ENCODE results near the gene INTS11.

Gene INTS11

GRCh38 chr1:1278620-1279019 is 45.8 kb downstream of the INTS11 start:
- Histone ChIP-seq H3K27me3 (ENCODE audit: insufficient read depth, low read length) (no peaks in the 10 kb centered on the region), H3K27ac (ENCODE audit: low read depth, low read length) (no peak overlapping the region), H3K4me3 (ENCODE audit: low read depth, low read length) (no peak overlapping the region), H3K79me2 (ENCODE audit: control insufficient read depth, insufficient read depth, low read length, unreplicated experiment) (peaks cover under 1% of the 10 kb centered on the region), H3K36me3 (ENCODE audit: insufficient read depth, low read length) (no peaks in the 10 kb centered on the region), H3K4me1 (ENCODE audit: control insufficient read depth, insufficient read depth, low read length, unreplicated experiment) (peaks cover 3% of the 10 kb centered on the region), H2AFZ (ENCODE audit: low read length, unreplicated experiment) (no peak overlapping the region)

- Histone ChIP-seq H3K27me3 (ENCODE audit: insufficient read depth, low read length) (no peaks in the 10 kb centered on the region), H3K4me1 (ENCODE audit: control insufficient read depth, insufficient read depth, low read length, unreplicated experiment) (peaks cover 16% of the 10 kb centered on the region), H3K27ac (ENCODE audit: low read depth, low read length) (no peak overlapping the region), H3K36me3 (ENCODE audit: insufficient read depth, low read length) (no peaks in the 10 kb centered on the region), H2AFZ (ENCODE audit: low read length, unreplicated experiment) (no peak overlapping the region), H3K79me2 (ENCODE audit: control insufficient read depth, insufficient read depth, low read length, unreplicated experiment) (peaks cover 27% of the 10 kb centered on the region), H3K4me3 (ENCODE audit: low read depth, low read length) (no peak overlapping the region)
These were observed 48.6 kb downstream of the INTS11 start for GRCh38 chr1:1275836-1276235.

- no peaks in the 10 kb centered on the region for H3K27me3 ChIP-seq (ENCODE audit: insufficient read depth, low read length)
- peaks cover 25% of the 10 kb centered on the region for H3K4me1 ChIP-seq (ENCODE audit: control insufficient read depth, insufficient read depth, low read length, unreplicated experiment)
- no peaks in the 10 kb centered on the region for H3K36me3 ChIP-seq (ENCODE audit: insufficient read depth, low read length)
- H3K79me2 ChIP-seq (ENCODE audit: control insufficient read depth, insufficient read depth, low read length, unreplicated experiment): peaks cover 36% of the 10 kb centered on the region
- H2AFZ ChIP-seq (ENCODE audit: low read length, unreplicated experiment): no peak overlapping the region
- peak overlapping the region; percentile 83 for H3K4me3 ChIP-seq (ENCODE audit: low read depth, low read length)
- no peak overlapping the region for H3K27ac ChIP-seq (ENCODE audit: low read depth, low read length)
These were observed 49.5 kb downstream of the INTS11 start for GRCh38 chr1:1274931-1275431.

GRCh38 chr1:1274299-1274930 is 50.0 kb downstream of the INTS11 start:
- no peaks in the 10 kb centered on the region for H3K27me3 ChIP-seq (ENCODE audit: insufficient read depth, low read length)
- H3K27ac ChIP-seq (ENCODE audit: low read depth, low read length): no peak overlapping the region
- peaks cover 40% of the 10 kb centered on the region for H3K79me2 ChIP-seq (ENCODE audit: control insufficient read depth, insufficient read depth, low read length, unreplicated experiment)
- H3K4me1 ChIP-seq (ENCODE audit: control insufficient read depth, insufficient read depth, low read length, unreplicated experiment): peaks cover 28% of the 10 kb centered on the region
- peak overlapping the region; percentile 83 for H3K4me3 ChIP-seq (ENCODE audit: low read depth, low read length)
- no peaks in the 10 kb centered on the region for H3K36me3 ChIP-seq (ENCODE audit: insufficient read depth, low read length)
- peak overlapping the region; percentile 80 for H2AFZ ChIP-seq (ENCODE audit: low read length, unreplicated experiment)

- peaks cover 43% of the 10 kb centered on the region for H3K79me2 ChIP-seq (ENCODE audit: control insufficient read depth, insufficient read depth, low read length, unreplicated experiment)
- H3K27ac ChIP-seq (ENCODE audit: low read depth, low read length): peak within 1 kb of the TSS; percentile 72
- H3K4me1 ChIP-seq (ENCODE audit: control insufficient read depth, insufficient read depth, low read length, unreplicated experiment): peaks cover 28% of the 10 kb centered on the region
- no peaks in the 10 kb centered on the region for H3K27me3 ChIP-seq (ENCODE audit: insufficient read depth, low read length)
- peak within 1 kb of the TSS; percentile 80 for H2AFZ ChIP-seq (ENCODE audit: low read length, unreplicated experiment)
- no peaks in the 10 kb centered on the region for H3K36me3 ChIP-seq (ENCODE audit: insufficient read depth, low read length)
- peak within 1 kb of the TSS; percentile 83 for H3K4me3 ChIP-seq (ENCODE audit: low read depth, low read length)
These were observed 50.8 kb downstream of the INTS11 start, which contains the start of gene UBE2J2 for GRCh38 chr1:1273512-1274298. UBE2J2 (minus strand) TSS chr1:1273854; CDS start chr1:1267992, 5,862 bp downstream.

GRCh38 chr1:1273209-1273511 is 51.3 kb downstream of the INTS11 start:
- Histone ChIP-seq H2AFZ (ENCODE audit: low read length, unreplicated experiment) (peak overlapping the region; percentile 56), H3K79me2 (ENCODE audit: control insufficient read depth, insufficient read depth, low read length, unreplicated experiment) (peaks cover 49% of the 10 kb centered on the region), H3K27ac (ENCODE audit: low read depth, low read length) (peak overlapping the region; percentile 72), H3K4me3 (ENCODE audit: low read depth, low read length) (peak overlapping the region; percentile 83), H3K4me1 (ENCODE audit: control insufficient read depth, insufficient read depth, low read length, unreplicated experiment) (peaks cover 28% of the 10 kb centered on the region), H3K27me3 (ENCODE audit: insufficient read depth, low read length) (no peaks in the 10 kb centered on the region), H3K36me3 (ENCODE audit: insufficient read depth, low read length) (no peaks in the 10 kb centered on the region)

- Histone ChIP-seq H3K27ac (ENCODE audit: low read depth, low read length) (peak overlapping the region; percentile 72), H3K36me3 (ENCODE audit: insufficient read depth, low read length) (no peaks in the 10 kb centered on the region), H3K27me3 (ENCODE audit: insufficient read depth, low read length) (no peaks in the 10 kb centered on the region), H2AFZ (ENCODE audit: low read length, unreplicated experiment) (no peak overlapping the region), H3K79me2 (ENCODE audit: control insufficient read depth, insufficient read depth, low read length, unreplicated experiment) (peaks cover 54% of the 10 kb centered on the region), H3K4me1 (ENCODE audit: control insufficient read depth, insufficient read depth, low read length, unreplicated experiment) (peaks cover 28% of the 10 kb centered on the region), H3K4me3 (ENCODE audit: low read depth, low read length) (peak overlapping the region; percentile 83)
These were observed 51.9 kb downstream of the INTS11 start for GRCh38 chr1:1272341-1273208.

GRCh38 chr1:1270813-1271212 is 53.6 kb downstream of the INTS11 start:
- no peaks in the 10 kb centered on the region for H3K27me3 ChIP-seq (ENCODE audit: insufficient read depth, low read length)
- peak overlapping the region; percentile 51 for H3K27ac ChIP-seq (ENCODE audit: low read depth, low read length)
- no peak overlapping the region for H2AFZ ChIP-seq (ENCODE audit: low read length, unreplicated experiment)
- H3K4me3 ChIP-seq (ENCODE audit: low read depth, low read length): peak overlapping the region; percentile 59
- H3K79me2 ChIP-seq (ENCODE audit: control insufficient read depth, insufficient read depth, low read length, unreplicated experiment): peaks cover 61% of the 10 kb centered on the region
- no peaks in the 10 kb centered on the region for H3K36me3 ChIP-seq (ENCODE audit: insufficient read depth, low read length)
- peaks cover 33% of the 10 kb centered on the region for H3K4me1 ChIP-seq (ENCODE audit: control insufficient read depth, insufficient read depth, low read length, unreplicated experiment)

GRCh38 chr1:1268284-1268682 is 56.2 kb downstream of the INTS11 start:
- 0 out of 2 replicates have a peak, but pooled peaks cover 2% of the 10 kb centered on the region for H3K36me3 ChIP-seq (ENCODE audit: insufficient read depth, low read length)
- H3K79me2 ChIP-seq (ENCODE audit: control insufficient read depth, insufficient read depth, low read length, unreplicated experiment): peaks cover 62% of the 10 kb centered on the region
- no peak overlapping the region for H3K4me3 ChIP-seq (ENCODE audit: low read depth, low read length)
- no peak overlapping the region for H2AFZ ChIP-seq (ENCODE audit: low read length, unreplicated experiment)
- no peaks in the 10 kb centered on the region for H3K27me3 ChIP-seq (ENCODE audit: insufficient read depth, low read length)
- peaks cover 48% of the 10 kb centered on the region for H3K4me1 ChIP-seq (ENCODE audit: control insufficient read depth, insufficient read depth, low read length, unreplicated experiment)
- H3K27ac ChIP-seq (ENCODE audit: low read depth, low read length): no peak overlapping the region

- Histone ChIP-seq H3K4me3 (ENCODE audit: low read depth, low read length) (no peak overlapping the region), H3K79me2 (ENCODE audit: control insufficient read depth, insufficient read depth, low read length, unreplicated experiment) (peaks cover 59% of the 10 kb centered on the region), H3K4me1 (ENCODE audit: control insufficient read depth, insufficient read depth, low read length, unreplicated experiment) (peaks cover 48% of the 10 kb centered on the region), H3K36me3 (ENCODE audit: insufficient read depth, low read length) (0 out of 2 replicates have a peak, but pooled peaks cover 7% of the 10 kb centered on the region), H2AFZ (ENCODE audit: low read length, unreplicated experiment) (no peak overlapping the region), H3K27ac (ENCODE audit: low read depth, low read length) (peak overlapping the region; percentile 42; the same call in 1 of the 2 replicates), H3K27me3 (ENCODE audit: insufficient read depth, low read length) (no peaks in the 10 kb centered on the region)
These were observed 56.8 kb downstream of the INTS11 start for GRCh38 chr1:1267488-1268283.

Measured in ACC112 (cell line).